Prostate gland (tissue), 2 donors: Measurements from ENCODE around the gene CDKL1. TPM values are rescaled to one million over a fixed set of nuclear protein-coding genes. Genes with fewer than 3 reads are reported as not detected.

Experiments
- DNase-seq: peaks from one replicate; pipeline ENCODE4 v3.0.0-alpha.2; 2019; ENCODE audit warnings: low spot score
- H3K27ac ChIP-seq, 2 donors: fragments of 200-600 bp; sonication (generic); 2 replicates each; pipeline ENCODE4 v1.5.1; 2017 to 2019
- H3K27me3 ChIP-seq: fragments of 200-600 bp; sonication (generic); replicated peaks from 2 replicates; pipeline ENCODE4 v1.5.1; 2019; ENCODE audit not compliant: insufficient read depth
- H3K36me3 ChIP-seq, 2 donors: fragments of 200-600 bp; sonication (generic); 1 replicate in 1 of 2; 2 replicates in 1 of 2; pipeline versions ENCODE4 v1.5.1 to v1.8.1; 2017 to 2019
- H3K4me1 ChIP-seq: fragments of 200-600 bp; sonication (generic); replicated peaks from 2 replicates; pipeline ENCODE4 v1.5.1; 2019
- H3K4me3 ChIP-seq, 2 donors: fragments of 200-600 bp; sonication (generic); 2 replicates each; pipeline ENCODE4 v1.5.1; 2017 to 2019
- H3K9me3 ChIP-seq: fragments of 200-600 bp; sonication (generic); 2 replicates; pipeline ENCODE4 v1.5.1; 2017
- POLR2A ChIP-seq: fragments of 450-650 bp; IDR thresholded peaks from one replicate; pipeline ENCODE4 v1.6.1; 2016; ENCODE audit warnings: antibody characterized with exemption, mild to moderate bottlenecking
- POLR2AphosphoS5 ChIP-seq: sonication (generic); formaldehyde crosslinking; IDR thresholded peaks from one replicate; pipeline ENCODE4 v1.6.1; 2017; ENCODE audit warnings: antibody characterized with exemption
- WGBS: methylation state at CpG from one replicate; pipeline ENCODE4 v1.1.5; 2018; 5-methylcytosine and 5-hydroxymethylcytosine counted together
- intact Hi-C: fragments of 100-400 bp; cut with DNase I; formaldehyde crosslinking; loops from one replicate; pipeline ENCODE4 v1.14.2; 2022
- total RNA-seq, 2 donors: library from RNA; depleted of rRNA; stranded (reverse); fragments of >200 nt; gene quantifications; one replicate each; pipeline ENCODE4 v1.1.0, GENCODE V29; 2016
- TF ChIP-seq, protein P1 (sequence below), 4 experiments: fragments of 200-600 bp in 2 of 4; fragments of 450-650 bp in 2 of 4; sonication (generic) in 2 of 4; IDR thresholded peaks; 1 replicate in 3 of 4; 2 replicates in 1 of 4; pipeline ENCODE4 v1.5.1; 2016 to 2019; ENCODE audit warnings: antibody characterized with exemption in 4 of 4, mild to moderate bottlenecking in 2 of 4, moderate library complexity in 2 of 4

The CDKL1 gene
- total RNA-seq = 10 to 100 TPM in 1 of 2 donors, 1 to 10 TPM in 1; 3.4 to 18.5 TPM

DNA sequence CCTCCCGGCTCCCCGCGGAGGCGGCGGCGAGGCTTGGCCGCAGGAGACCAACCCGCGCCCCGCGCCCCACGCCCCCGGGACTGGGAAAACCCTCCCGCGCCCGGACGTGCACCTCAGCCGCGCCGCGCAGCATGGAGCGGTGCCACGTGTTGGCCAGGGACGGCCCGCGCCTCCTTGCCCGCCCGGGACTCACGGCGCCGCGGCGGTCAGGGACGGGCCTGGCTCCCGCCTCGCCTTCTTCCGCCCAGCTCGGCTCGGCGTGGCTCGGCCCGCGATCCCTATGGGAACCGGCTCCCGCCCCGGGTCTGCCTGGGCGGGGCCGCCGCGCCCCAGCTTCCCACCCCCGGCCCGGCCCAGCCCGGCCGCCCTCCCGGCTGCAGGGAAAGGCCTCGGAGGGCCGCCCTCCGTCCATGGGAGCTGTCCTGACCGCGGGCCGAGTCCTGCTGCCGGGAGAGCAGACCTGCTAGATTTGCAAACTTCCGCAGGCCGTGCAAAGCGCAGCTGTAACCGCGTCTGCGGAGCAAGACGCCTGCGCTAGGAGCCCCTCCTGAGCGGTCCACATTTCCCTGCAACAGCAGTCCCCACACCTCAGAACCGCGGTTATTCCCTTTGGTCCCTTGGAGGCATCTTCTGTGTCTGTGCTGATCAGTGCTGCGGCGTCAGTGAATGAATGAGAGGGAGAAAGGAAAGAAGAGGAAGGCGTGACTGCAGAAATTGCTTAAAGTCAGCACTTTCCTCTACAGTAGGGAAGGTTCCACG lies at the start of gene CDKL1:
CDKL1 (minus strand) TSS at position 251 of the 759 bp plus-strand sequence. CDS start 1,013 bp downstream, outside the sequence.
- no peaks in the 10 kb centered on the region for H3K36me3 ChIP-seq
- H3K4me3 ChIP-seq = peak within 1 kb of the TSS; percentile 64 to 68
- peak; percentile 43 for DNase-seq
- peak; percentile 11 for TF ChIP-seq POLR2A
- TF ChIP-seq, protein P1, sequence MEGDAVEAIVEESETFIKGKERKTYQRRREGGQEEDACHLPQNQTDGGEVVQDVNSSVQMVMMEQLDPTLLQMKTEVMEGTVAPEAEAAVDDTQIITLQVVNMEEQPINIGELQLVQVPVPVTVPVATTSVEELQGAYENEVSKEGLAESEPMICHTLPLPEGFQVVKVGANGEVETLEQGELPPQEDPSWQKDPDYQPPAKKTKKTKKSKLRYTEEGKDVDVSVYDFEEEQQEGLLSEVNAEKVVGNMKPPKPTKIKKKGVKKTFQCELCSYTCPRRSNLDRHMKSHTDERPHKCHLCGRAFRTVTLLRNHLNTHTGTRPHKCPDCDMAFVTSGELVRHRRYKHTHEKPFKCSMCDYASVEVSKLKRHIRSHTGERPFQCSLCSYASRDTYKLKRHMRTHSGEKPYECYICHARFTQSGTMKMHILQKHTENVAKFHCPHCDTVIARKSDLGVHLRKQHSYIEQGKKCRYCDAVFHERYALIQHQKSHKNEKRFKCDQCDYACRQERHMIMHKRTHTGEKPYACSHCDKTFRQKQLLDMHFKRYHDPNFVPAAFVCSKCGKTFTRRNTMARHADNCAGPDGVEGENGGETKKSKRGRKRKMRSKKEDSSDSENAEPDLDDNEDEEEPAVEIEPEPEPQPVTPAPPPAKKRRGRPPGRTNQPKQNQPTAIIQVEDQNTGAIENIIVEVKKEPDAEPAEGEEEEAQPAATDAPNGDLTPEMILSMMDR (IDR thresholded peaks at IDR 0.05) = no peak
- no peak for TF ChIP-seq POLR2AphosphoS5
- H3K27ac ChIP-seq = peak within 1 kb of the TSS; percentile 78 to 83
- H3K4me1 ChIP-seq = no peaks in the 10 kb centered on the region
- no peaks in the 10 kb centered on the region for H3K27me3 ChIP-seq
- no peaks in the 10 kb centered on the region for H3K9me3 ChIP-seq
- under 1% methylated on average over 72 of the region's 77 CpGs for WGBS
- intact Hi-C loops = loop anchor here (2.0 to 5.0 kb wide), 3 partner anchors 55 to 134 kb away; no protein-coding TSS in a partner anchor

DNA sequence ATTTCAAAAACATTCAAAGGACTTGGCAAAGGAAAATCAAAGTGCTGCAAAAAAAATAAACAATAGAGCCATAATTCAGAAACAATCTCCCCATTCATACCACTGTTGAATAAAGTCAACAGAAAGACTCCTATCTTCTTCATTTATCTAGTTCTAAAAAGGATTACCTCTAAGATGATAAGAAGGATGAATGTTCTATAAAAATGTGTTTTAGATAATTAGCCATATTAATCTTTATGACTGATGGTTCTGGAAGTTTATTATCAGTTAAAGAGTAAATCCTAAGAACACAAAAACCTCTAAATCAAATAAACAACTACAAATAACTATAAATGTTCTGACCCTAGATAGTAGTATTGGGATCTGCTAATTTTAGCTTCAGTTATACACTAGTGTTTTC lies 37.8 kb upstream of the CDKL1 start:
- H3K4me3 ChIP-seq = no peak overlapping the region
- H3K4me1 ChIP-seq = no peaks in the 10 kb centered on the region
- intact Hi-C loops = no loop called here
- no peaks in the 10 kb centered on the region for H3K9me3 ChIP-seq
- DNase-seq = no peak
- TF ChIP-seq POLR2AphosphoS5 (no peak), POLR2A (no peak)
- TF ChIP-seq, protein P1 (IDR thresholded peaks at IDR 0.05) = no peak
- H3K27ac ChIP-seq = no peak overlapping the region
- H3K36me3 ChIP-seq = no peaks in the 10 kb centered on the region
- H3K27me3 ChIP-seq = no peaks in the 10 kb centered on the region

DNA sequence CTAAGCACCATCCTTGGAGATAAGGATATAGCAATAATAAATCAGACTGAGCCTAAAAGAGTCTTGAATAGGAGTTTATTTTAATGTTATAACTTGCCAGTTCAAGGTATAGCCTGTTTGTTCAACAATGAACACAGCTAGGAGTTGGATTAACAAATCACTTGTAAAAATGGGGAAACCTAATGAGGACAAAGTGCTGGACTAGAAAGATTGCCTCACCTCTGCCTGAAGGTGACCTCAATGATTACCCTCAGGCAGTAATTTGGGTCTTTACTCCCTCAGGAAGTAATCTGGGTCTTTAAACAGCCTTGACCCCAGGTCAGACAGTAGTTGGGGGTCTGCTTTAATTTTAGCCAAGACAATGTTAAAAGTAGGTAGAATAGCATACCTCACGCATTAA lies 35.5 kb upstream of the CDKL1 start:
- DNase-seq = no peak
- Histone ChIP-seq H3K27me3 (no peaks in the 10 kb centered on the region), H3K27ac (no peak overlapping the region), H3K4me1 (no peaks in the 10 kb centered on the region), H3K36me3 (no peaks in the 10 kb centered on the region), H3K9me3 (no peaks in the 10 kb centered on the region), H3K4me3 (no peak overlapping the region)
- 92% methylated on average over 1 of the region's 1 CpG for WGBS
- TF ChIP-seq, protein P1 (IDR thresholded peaks at IDR 0.05) = no peak
- TF ChIP-seq POLR2AphosphoS5 = no peak
- TF ChIP-seq POLR2A = no peak
- intact Hi-C loops = no loop called here

DNA sequence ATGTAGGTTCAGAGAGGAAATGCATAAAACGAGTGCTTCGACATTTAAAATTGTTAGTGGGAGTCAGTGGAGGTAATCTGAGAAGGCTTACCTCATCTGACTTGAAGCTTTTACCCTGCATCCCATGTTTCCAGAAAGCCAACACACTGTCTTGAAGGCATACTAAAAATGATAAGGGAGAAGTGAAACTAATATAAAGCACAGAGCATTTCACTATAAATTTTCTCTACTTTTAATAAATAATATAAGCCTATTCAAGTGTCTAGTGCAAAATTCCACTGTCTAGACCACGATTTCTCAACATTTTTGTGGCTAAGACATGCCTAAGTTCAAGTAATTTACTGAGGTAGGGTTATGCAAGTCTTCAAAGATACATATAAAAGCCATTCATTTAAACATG lies 29.1 kb upstream of the CDKL1 start:
- Histone ChIP-seq H3K4me1 (no peaks in the 10 kb centered on the region), H3K9me3 (no peaks in the 10 kb centered on the region), H3K27ac (no peak overlapping the region), H3K27me3 (no peaks in the 10 kb centered on the region), H3K4me3 (no peak overlapping the region), H3K36me3 (no peaks in the 10 kb centered on the region)
- no peak for DNase-seq
- WGBS = 38% methylated on average over 3 of the region's 3 CpGs
- TF ChIP-seq, protein P1 (IDR thresholded peaks at IDR 0.05) = no peak
- intact Hi-C loops = no loop called here

DNA sequence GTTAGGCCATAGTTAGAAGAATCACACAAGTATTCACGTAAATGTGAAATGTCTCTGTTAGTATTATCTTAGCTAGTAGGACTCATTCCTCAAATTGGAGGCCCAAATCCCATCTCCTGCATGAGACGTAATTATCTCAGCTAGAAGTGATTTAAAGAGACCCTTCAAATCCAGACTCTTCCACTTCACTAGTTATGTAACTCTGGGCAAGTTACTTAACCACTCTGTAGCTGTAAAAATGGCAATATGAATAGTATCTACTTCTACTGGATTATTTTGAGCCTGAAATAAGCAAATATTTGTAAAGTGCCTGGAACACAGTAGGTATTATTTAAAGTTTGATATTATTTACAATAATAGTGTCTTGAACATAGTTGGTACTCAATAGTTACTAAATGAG lies 28.4 kb upstream of the CDKL1 start:
- Histone ChIP-seq H3K36me3 (no peaks in the 10 kb centered on the region), H3K27me3 (no peaks in the 10 kb centered on the region), H3K4me1 (no peaks in the 10 kb centered on the region), H3K9me3 (no peaks in the 10 kb centered on the region), H3K4me3 (no peak overlapping the region), H3K27ac (no peak overlapping the region)
- TF ChIP-seq, protein P1 (IDR thresholded peaks at IDR 0.05) = no peak
- TF ChIP-seq POLR2A = no peak
- no peak for TF ChIP-seq POLR2AphosphoS5
- DNase-seq = no peak
- 84% methylated on average over 2 of the region's 2 CpGs for WGBS
- intact Hi-C loops = no loop called here
